Neural progenitor cell (in vitro differentiated cells): ENCODE data around the gene CFAP74. TPM values are rescaled to one million over a fixed set of nuclear protein-coding genes. Genes with fewer than 3 reads are reported as not detected.
"Not testable (repeated sequence)": the region's sequence is repeated elsewhere in the genome, so short reads cannot be mapped to it uniquely, and the experiment has no call there.

Experiments used
- DNase-seq: peaks from one replicate; pipeline ENCODE4 v3.0.0-alpha.2; 2016; ENCODE audit warnings: low spot score
- H2AFZ ChIP-seq: fragments of 200-600 bp; sonication (generic); replicated peaks from 2 replicates; pipeline ENCODE4 v1.6.1; 2016; ENCODE audit warnings: antibody characterized with exemption
- H3F3A ChIP-seq: fragments of 200-600 bp; sonication (generic); 2 replicates; pipeline ENCODE4 v1.6.1; 2016; ENCODE audit warnings: antibody characterized with exemption, low read depth
- H3K27ac ChIP-seq: fragments of 200-600 bp; sonication (generic); 2 replicates; pipeline ENCODE4 v1.5.1; 2016; ENCODE audit warnings: mild to moderate bottlenecking
- H3K27me3 ChIP-seq: fragments of 200-600 bp; sonication (generic); 2 replicates; pipeline ENCODE4 v1.6.1; 2016; ENCODE audit warnings: mild to moderate bottlenecking, moderate library complexity
- H3K36me3 ChIP-seq: fragments of 200-600 bp; sonication (generic); 2 replicates; pipeline ENCODE4 v1.5.1; 2016
- H3K4me1 ChIP-seq: fragments of 200-600 bp; sonication (generic); 2 replicates; pipeline ENCODE4 v1.6.1; 2016; ENCODE audit warnings: mixed run types
- H3K4me2 ChIP-seq: fragments of 200-600 bp; sonication (generic); 2 replicates; pipeline ENCODE4 v1.6.1; 2016
- H3K4me3 ChIP-seq: fragments of 200-600 bp; sonication (generic); 2 replicates; pipeline ENCODE4 v1.5.1; 2016
- H3K79me2 ChIP-seq: fragments of 200-600 bp; sonication (generic); 2 replicates; pipeline ENCODE4 v1.6.1; 2016; ENCODE audit warnings: low read depth
- H3K9ac ChIP-seq: fragments of 200-600 bp; sonication (generic); 2 replicates; pipeline ENCODE4 v1.6.1; 2016
- H3K9me3 ChIP-seq: fragments of 200-600 bp; sonication (generic); 2 replicates; pipeline ENCODE4 v1.5.1; 2016; ENCODE audit warnings: low read depth
- H4K20me1 ChIP-seq: fragments of 200-600 bp; sonication (generic); 2 replicates; pipeline ENCODE4 v1.6.1; 2016; ENCODE audit warnings: low read depth
- H3K27ac Mint-ChIP-seq: 3 replicates; pipeline ENCODE4 v1.8.0; 2021; ENCODE audit warnings: mixed read lengths
- H3K27me3 Mint-ChIP-seq: 2 replicates; pipeline ENCODE4 v1.8.0; 2022; ENCODE audit warnings: low read depth, mild to moderate bottlenecking, inconsistent platforms, moderate library complexity, mixed read lengths; ENCODE audit not compliant: insufficient read depth
- H3K36me3 Mint-ChIP-seq: 3 replicates; pipeline ENCODE4 v1.8.0; 2021; ENCODE audit warnings: mixed read lengths
- H3K4me1 Mint-ChIP-seq: 3 replicates; pipeline ENCODE4 v1.8.0; 2021; ENCODE audit warnings: mixed read lengths
- H3K4me3 Mint-ChIP-seq: 3 replicates; pipeline ENCODE4 v1.8.0; 2021; ENCODE audit warnings: mild to moderate bottlenecking, moderate library complexity, mixed read lengths
- H3K9me3 Mint-ChIP-seq: 3 replicates; pipeline ENCODE4 v1.8.0; 2020; ENCODE audit warnings: mixed read lengths
- EZH2 ChIP-seq: fragments of 200-600 bp; sonication (generic); IDR thresholded peaks from 2 replicates; pipeline ENCODE4 v1.6.1; 2017; ENCODE audit warnings: antibody characterized with exemption, mild to moderate bottlenecking, moderate library complexity
- EZH2phosphoT487 ChIP-seq: fragments of 200-600 bp; sonication (generic); IDR thresholded peaks from 2 replicates; pipeline ENCODE4 v1.6.1; 2017; ENCODE audit warnings: antibody characterized with exemption
- total RNA-seq: library from RNA; depleted of rRNA; stranded (reverse); fragments of >200 nt; gene quantifications from 2 replicates; pipeline ENCODE4 v1.2.3, GENCODE V29; 2015; ENCODE audit warnings: low replicate concordance
- TF ChIP-seq, protein P1 (sequence below): fragments of 200-600 bp; sonication (generic); IDR thresholded peaks from 2 replicates; pipeline ENCODE4 v1.5.1; 2017; ENCODE audit warnings: antibody characterized with exemption, mild to moderate bottlenecking

CFAP74 gene
- total RNA-seq, 1 donor from 2014 or later: not detected

DNA sequence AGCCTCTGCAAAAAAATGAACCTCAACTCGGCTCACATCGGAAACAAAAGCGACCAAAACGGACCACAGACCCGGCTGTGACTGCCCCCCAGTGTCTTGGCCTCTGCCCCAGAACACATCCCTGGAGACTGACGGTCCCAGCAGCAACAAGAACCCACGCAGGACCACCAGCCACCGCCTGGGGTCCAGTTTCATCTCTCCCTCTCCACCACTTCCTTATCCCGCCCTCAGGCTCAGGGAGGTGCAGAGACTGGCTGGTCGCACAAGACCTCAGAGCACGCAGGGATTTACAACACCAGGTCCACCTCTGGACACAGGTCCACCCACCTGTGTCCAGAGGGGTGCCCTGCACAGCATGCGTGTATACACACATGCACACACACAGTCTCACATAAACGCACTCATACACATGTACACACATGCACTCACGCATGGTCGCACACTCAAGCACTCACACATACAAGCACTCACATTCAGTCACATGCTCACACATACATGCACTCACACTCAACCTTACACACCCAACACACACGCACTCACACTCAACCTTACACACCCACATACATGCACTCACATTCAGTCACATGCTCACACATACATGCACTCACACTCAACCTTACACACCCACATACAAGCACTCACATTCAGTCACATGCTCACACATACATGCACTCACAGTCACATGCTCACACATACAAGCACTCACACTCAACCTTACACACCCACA is 65.9 kb downstream of the CFAP74 start:
- Mint-ChIP-seq H3K4me3 (no peak overlapping the region), H3K9me3 (peaks cover 9% of the 10 kb centered on the region), H3K4me1 (no peaks in the 10 kb centered on the region), H3K27me3 (peaks cover 6% of the 10 kb centered on the region), H3K27ac (no peak overlapping the region), H3K36me3 (no peaks in the 10 kb centered on the region)
- TF ChIP-seq EZH2phosphoT487: no peak
- TF ChIP-seq, protein P1, sequence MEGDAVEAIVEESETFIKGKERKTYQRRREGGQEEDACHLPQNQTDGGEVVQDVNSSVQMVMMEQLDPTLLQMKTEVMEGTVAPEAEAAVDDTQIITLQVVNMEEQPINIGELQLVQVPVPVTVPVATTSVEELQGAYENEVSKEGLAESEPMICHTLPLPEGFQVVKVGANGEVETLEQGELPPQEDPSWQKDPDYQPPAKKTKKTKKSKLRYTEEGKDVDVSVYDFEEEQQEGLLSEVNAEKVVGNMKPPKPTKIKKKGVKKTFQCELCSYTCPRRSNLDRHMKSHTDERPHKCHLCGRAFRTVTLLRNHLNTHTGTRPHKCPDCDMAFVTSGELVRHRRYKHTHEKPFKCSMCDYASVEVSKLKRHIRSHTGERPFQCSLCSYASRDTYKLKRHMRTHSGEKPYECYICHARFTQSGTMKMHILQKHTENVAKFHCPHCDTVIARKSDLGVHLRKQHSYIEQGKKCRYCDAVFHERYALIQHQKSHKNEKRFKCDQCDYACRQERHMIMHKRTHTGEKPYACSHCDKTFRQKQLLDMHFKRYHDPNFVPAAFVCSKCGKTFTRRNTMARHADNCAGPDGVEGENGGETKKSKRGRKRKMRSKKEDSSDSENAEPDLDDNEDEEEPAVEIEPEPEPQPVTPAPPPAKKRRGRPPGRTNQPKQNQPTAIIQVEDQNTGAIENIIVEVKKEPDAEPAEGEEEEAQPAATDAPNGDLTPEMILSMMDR: no peak
- TF ChIP-seq EZH2: no peak
- Histone ChIP-seq H3K27ac (no peak overlapping the region), H3K9ac (no peak overlapping the region), H3K79me2 (no peaks in the 10 kb centered on the region), H3K4me2 (no peak overlapping the region), H3F3A (peaks cover 12% of the 10 kb centered on the region), H3K4me3 (no peak overlapping the region), H3K36me3 (no peaks in the 10 kb centered on the region), H3K4me1 (no peaks in the 10 kb centered on the region), H2AFZ (no peak overlapping the region), H3K9me3 (no peaks in the 10 kb centered on the region), H3K27me3 (no peaks in the 10 kb centered on the region), H4K20me1 (no peaks in the 10 kb centered on the region)
- no peak for DNase-seq

DNA sequence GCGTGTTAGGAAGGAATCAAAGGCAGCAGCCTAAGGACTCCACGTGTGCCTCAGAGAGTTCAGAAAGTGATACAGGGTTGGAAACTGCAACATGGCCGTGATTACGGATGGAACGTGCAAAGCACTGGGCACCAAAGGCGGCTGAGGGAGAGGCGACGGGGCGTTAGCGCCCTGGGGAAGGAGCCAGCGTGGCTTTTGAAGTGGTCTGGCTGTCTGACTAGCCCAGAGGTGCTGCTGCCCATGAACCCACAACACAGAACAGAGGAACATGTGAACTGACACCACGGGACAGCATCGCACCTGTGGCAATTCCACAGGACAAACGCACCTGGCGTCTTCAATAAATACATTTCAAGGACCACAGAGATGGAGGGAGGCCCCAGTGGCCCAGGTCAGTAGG is 66.5 kb downstream of the CFAP74 start:
- H3F3A ChIP-seq: peaks cover 12% of the 10 kb centered on the region
- H3K27ac ChIP-seq: no peak overlapping the region
- H3K36me3 Mint-ChIP-seq: no peaks in the 10 kb centered on the region
- TF ChIP-seq EZH2: no peak
- TF ChIP-seq EZH2phosphoT487: no peak
- TF ChIP-seq, protein P1: no peak
- H3K27ac Mint-ChIP-seq: no peak overlapping the region
- no peaks in the 10 kb centered on the region for H3K4me1 Mint-ChIP-seq
- H3K9ac ChIP-seq: no peak overlapping the region
- H3K9me3 Mint-ChIP-seq: peaks cover 9% of the 10 kb centered on the region
- H3K27me3 ChIP-seq: no peaks in the 10 kb centered on the region
- no peaks in the 10 kb centered on the region for H3K4me1 ChIP-seq
- no peaks in the 10 kb centered on the region for H3K79me2 ChIP-seq
- H3K27me3 Mint-ChIP-seq: peaks cover 6% of the 10 kb centered on the region
- H3K36me3 ChIP-seq: no peaks in the 10 kb centered on the region
- H3K9me3 ChIP-seq: no peaks in the 10 kb centered on the region
- H3K4me3 ChIP-seq: no peak overlapping the region
- H3K4me2 ChIP-seq: no peak overlapping the region
- H3K4me3 Mint-ChIP-seq: no peak overlapping the region
- peak; percentile 1 for DNase-seq
- no peaks in the 10 kb centered on the region for H4K20me1 ChIP-seq
- no peak overlapping the region for H2AFZ ChIP-seq

DNA sequence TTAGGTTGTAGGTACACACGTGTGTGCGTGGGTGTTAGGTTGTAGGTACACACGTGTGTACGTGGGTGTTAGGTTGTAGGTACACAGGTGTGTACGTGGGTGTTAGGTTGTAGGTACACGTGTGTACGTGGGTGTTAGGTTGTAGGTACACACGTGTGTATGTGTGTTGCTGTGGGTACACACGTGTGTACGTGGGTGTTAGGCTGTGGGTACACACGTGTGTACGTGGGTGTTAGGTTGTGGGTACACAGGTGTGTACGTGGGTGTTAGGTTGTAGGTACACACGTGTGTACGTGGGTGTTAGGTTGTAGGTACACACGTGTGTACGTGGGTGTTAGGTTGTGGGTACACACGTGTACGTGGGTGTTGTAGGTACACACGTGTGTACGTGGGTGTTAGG is 68.7 kb downstream of the CFAP74 start:
- peaks cover 12% of the 10 kb centered on the region for H3K27me3 Mint-ChIP-seq
- not testable (repeated sequence) for H3K9me3 ChIP-seq, H3K79me2 ChIP-seq, H3K9ac ChIP-seq, DNase-seq, H3K27ac ChIP-seq, H2AFZ ChIP-seq, H3K4me1 Mint-ChIP-seq, H3K27me3 ChIP-seq, H3K27ac Mint-ChIP-seq, H3K36me3 ChIP-seq, H3K4me3 ChIP-seq, H3K4me1 ChIP-seq, H4K20me1 ChIP-seq, H3K9me3 Mint-ChIP-seq, H3K4me3 Mint-ChIP-seq, H3K36me3 Mint-ChIP-seq, H3K4me2 ChIP-seq
- H3F3A ChIP-seq: peaks cover 12% of the 10 kb centered on the region
